ENCODE results near the gene RAP1GAP. TPM values are rescaled to one million over a fixed set of nuclear protein-coding genes. Genes with fewer than 3 reads are reported as not detected.

Gene RAP1GAP
- total and polyA plus RNA-seq, 9 of the 15 experiments (the other 6 are each of a cell fraction or from before 2014, with no cell fraction given), result 0.29 to 30.2 (median 19.2) TPM

- TF ChIP-seq ZNF436 (CRISPR knock-in tag; IDR thresholded peaks at IDR 0.05), result no peak
- no peak for TF ChIP-seq SREBF2 (CRISPR knock-in tag; IDR thresholded peaks at IDR 0.05)
- TF ChIP-seq FOXA3 (CRISPR knock-in tag; conservative IDR thresholded peaks at IDR 0.05 in 1 of 2, IDR thresholded peaks at IDR 0.05 in 1 of 2), result no peak
- TF ChIP-seq ELK1 (CRISPR knock-in tag; IDR thresholded peaks at IDR 0.05), result no peak
- TF ChIP-seq CBX3 (IDR thresholded peaks at IDR 0.05; ENCODE audit: borderline replicate concordance in 1 of 2, low read length in 2 of 2), result peak in 1 of 2 experiments; percentile 40; a peak in 1 of 3 replicates
- TF ChIP-seq ZNF146 (CRISPR knock-in tag; IDR thresholded peaks at IDR 0.05; ENCODE audit: unreplicated experiment), result no peak
- TF ChIP-seq KAT2B (IDR thresholded peaks at IDR 0.05; ENCODE audit: low read depth, low read length), result no peak
- peak; percentile 48 for TF ChIP-seq CHD1 (IDR thresholded peaks at IDR 0.05; ENCODE audit: low read length)
- no peak for TF ChIP-seq SMARCC2 (IDR thresholded peaks at IDR 0.05; ENCODE audit: low read depth)
- TF ChIP-seq REST (IDR thresholded peaks at IDR 0.05; ENCODE audit: borderline replicate concordance), result no peak
- TF ChIP-seq REST (CRISPR knock-in tag; IDR thresholded peaks at IDR 0.05; ENCODE audit: low read depth), result no peak
- TF ChIP-seq SRSF7 (optimal IDR thresholded peaks at IDR 0.05; ENCODE audit: low read depth, low read length), result no peak
- TF ChIP-seq ID3 (CRISPR knock-in tag; IDR thresholded peaks at IDR 0.05), result no peak
- TF ChIP-seq ID3 (tag; IDR thresholded peaks at IDR 0.05), result no peak
- no peak for TF ChIP-seq ZBTB1 (CRISPR knock-in tag; IDR thresholded peaks at IDR 0.05; ENCODE audit: borderline replicate concordance, low read depth)
- TF ChIP-seq ERF (CRISPR knock-in tag; IDR thresholded peaks at IDR 0.05), result no peak
- TF ChIP-seq ZNF217 (CRISPR knock-in tag; IDR thresholded peaks at IDR 0.05), result no peak
- no peak for TF ChIP-seq ZZZ3 (IDR thresholded peaks at IDR 0.05)
These were observed 61.3 kb downstream of the RAP1GAP start (continued) for GRCh38 chr1:21607549-21608529.

Data from K562 (cell line).